ENCODE measurements around the gene KCNQ5. TPM values are rescaled to one million over a fixed set of nuclear protein-coding genes. Genes with fewer than 3 reads are reported as not detected.

The KCNQ5 gene
- total RNA-seq, 2 donors from 2014 or later, result 0.67 TPM; not detected in 1

- Histone ChIP-seq H3K4me1 (no peaks in the 10 kb centered on the region), H3K9me3 (no peaks in the 10 kb centered on the region), H3K4me3 (no peak overlapping the region), H3K36me3 (no peaks in the 10 kb centered on the region), H3K27me3 (no peaks in the 10 kb centered on the region), H3K27ac (no peak overlapping the region)
- DNase-seq (ENCODE audit: low spot score), result no peak
- TF ChIP-seq, protein P1, sequence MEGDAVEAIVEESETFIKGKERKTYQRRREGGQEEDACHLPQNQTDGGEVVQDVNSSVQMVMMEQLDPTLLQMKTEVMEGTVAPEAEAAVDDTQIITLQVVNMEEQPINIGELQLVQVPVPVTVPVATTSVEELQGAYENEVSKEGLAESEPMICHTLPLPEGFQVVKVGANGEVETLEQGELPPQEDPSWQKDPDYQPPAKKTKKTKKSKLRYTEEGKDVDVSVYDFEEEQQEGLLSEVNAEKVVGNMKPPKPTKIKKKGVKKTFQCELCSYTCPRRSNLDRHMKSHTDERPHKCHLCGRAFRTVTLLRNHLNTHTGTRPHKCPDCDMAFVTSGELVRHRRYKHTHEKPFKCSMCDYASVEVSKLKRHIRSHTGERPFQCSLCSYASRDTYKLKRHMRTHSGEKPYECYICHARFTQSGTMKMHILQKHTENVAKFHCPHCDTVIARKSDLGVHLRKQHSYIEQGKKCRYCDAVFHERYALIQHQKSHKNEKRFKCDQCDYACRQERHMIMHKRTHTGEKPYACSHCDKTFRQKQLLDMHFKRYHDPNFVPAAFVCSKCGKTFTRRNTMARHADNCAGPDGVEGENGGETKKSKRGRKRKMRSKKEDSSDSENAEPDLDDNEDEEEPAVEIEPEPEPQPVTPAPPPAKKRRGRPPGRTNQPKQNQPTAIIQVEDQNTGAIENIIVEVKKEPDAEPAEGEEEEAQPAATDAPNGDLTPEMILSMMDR (IDR thresholded peaks at IDR 0.05), result no peak
Observed at GRCh38 chr6:72755752-72756151, 133.9 kb downstream of the KCNQ5 start.

DNA sequence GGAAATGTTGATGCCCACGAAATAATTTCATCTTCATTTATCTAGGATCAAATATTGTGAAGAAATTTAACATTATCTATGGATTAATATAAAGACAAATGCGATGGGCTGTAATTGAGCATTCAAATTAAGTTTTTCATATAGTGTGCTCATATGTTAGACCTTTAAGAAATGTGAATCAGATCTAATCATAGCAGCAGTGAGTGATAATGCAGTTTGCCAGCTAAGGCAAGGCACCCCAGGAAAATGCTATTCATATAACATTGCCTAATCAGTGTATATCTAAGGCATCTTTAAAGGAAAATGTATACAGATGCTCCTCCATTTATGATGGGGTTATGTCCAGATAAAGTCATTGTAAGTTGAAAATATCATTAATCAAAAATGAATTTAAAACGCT, 135.2 kb downstream of the KCNQ5 start:
- no peaks in the 10 kb centered on the region for H3K36me3 ChIP-seq
- no peaks in the 10 kb centered on the region for H3K9me3 ChIP-seq
- DNase-seq (ENCODE audit: low spot score), result no peak
- no peak overlapping the region for H3K4me3 ChIP-seq
- no peak overlapping the region for H3K27ac ChIP-seq
- H3K4me1 ChIP-seq, result no peaks in the 10 kb centered on the region
- no peaks in the 10 kb centered on the region for H3K27me3 ChIP-seq
- TF ChIP-seq, protein P1 (IDR thresholded peaks at IDR 0.05), result no peak

- DNase-seq (ENCODE audit: low spot score), result no peak
- no peak overlapping the region for H3K4me3 ChIP-seq
- H3K27ac ChIP-seq, result no peak overlapping the region
- H3K4me1 ChIP-seq, result no peaks in the 10 kb centered on the region
- no peaks in the 10 kb centered on the region for H3K27me3 ChIP-seq
- H3K9me3 ChIP-seq, result no peaks in the 10 kb centered on the region
- H3K36me3 ChIP-seq, result no peaks in the 10 kb centered on the region
- TF ChIP-seq, protein P1 (IDR thresholded peaks at IDR 0.05), result no peak
Observed at GRCh38 chr6:72757926-72758325, 136.1 kb downstream of the KCNQ5 start.

DNA sequence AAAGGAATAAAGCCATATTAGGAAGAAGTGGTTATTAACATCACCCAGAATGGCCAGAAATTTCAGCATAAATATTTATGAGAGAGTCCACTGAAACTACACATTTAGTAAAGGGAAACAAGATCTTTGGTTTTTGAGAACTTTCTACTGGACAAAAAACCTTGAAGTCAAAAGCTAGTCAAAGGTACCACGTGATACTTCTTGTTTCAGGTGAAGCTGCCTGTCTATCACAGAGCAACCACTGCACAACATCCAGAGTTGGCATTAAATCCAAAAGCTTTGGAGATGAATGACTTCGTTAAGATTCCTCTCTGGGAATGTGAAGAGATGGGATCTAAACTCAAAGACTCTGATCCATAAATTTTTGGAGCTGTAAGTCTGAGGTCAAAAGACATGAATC, 137.0 kb downstream of the KCNQ5 start:
- no peaks in the 10 kb centered on the region for H3K4me1 ChIP-seq
- H3K36me3 ChIP-seq, result no peaks in the 10 kb centered on the region
- no peak overlapping the region for H3K4me3 ChIP-seq
- no peak for DNase-seq (ENCODE audit: low spot score)
- no peaks in the 10 kb centered on the region for H3K9me3 ChIP-seq
- no peak overlapping the region for H3K27ac ChIP-seq
- no peaks in the 10 kb centered on the region for H3K27me3 ChIP-seq
- TF ChIP-seq, protein P1 (IDR thresholded peaks at IDR 0.05), result no peak

- H3K4me1 ChIP-seq, result no peaks in the 10 kb centered on the region
Observed at GRCh38 chr6:72760114-72760793, 138.4 kb downstream of the KCNQ5 start.

More at GRCh38 chr6:72760114-72760793, 138.4 kb downstream of the KCNQ5 start:
- TF ChIP-seq, protein P1 (IDR thresholded peaks at IDR 0.05), result no peak
- no peak overlapping the region for H3K27ac ChIP-seq
- no peaks in the 10 kb centered on the region for H3K9me3 ChIP-seq
- no peak for DNase-seq (ENCODE audit: low spot score)
- no peaks in the 10 kb centered on the region for H3K36me3 ChIP-seq
- no peaks in the 10 kb centered on the region for H3K27me3 ChIP-seq
- no peak overlapping the region for H3K4me3 ChIP-seq
